Stimulated activated memory B cell treated with anti-CD40 and anti-IgM and Interleukin-4, amounts not matched to agents 10 μg/mL and 1 μg/mL and 100 μg/mL, for 72 hours (primary cell): ENCODE data around the gene HEXD.

Experiments used
- ATAC-seq: fragments of 150-1000 bp; cut with Tn5 transposase; 2 replicates; pipeline ENCODE4 v1.10.0; 2021
- H3K27ac Mint-ChIP-seq: one replicate; pipeline ENCODE4 v1.8.0; 2022; ENCODE audit warnings: mild to moderate bottlenecking, mixed read lengths
- H3K27me3 Mint-ChIP-seq: one replicate; pipeline ENCODE4 v1.8.0; 2022; ENCODE audit warnings: mixed read lengths
- H3K36me3 Mint-ChIP-seq: one replicate; pipeline ENCODE4 v1.8.0; 2022; ENCODE audit warnings: mixed read lengths
- H3K4me1 Mint-ChIP-seq: one replicate; pipeline ENCODE4 v1.8.0; 2022; ENCODE audit warnings: mixed read lengths
- H3K4me3 Mint-ChIP-seq: one replicate; pipeline ENCODE4 v1.8.0; 2022; ENCODE audit warnings: mild to moderate bottlenecking, moderate library complexity, mixed read lengths
- H3K9me3 Mint-ChIP-seq: one replicate; pipeline ENCODE4 v1.8.0; 2022; ENCODE audit warnings: mixed read lengths

The HEXD gene

DNA sequence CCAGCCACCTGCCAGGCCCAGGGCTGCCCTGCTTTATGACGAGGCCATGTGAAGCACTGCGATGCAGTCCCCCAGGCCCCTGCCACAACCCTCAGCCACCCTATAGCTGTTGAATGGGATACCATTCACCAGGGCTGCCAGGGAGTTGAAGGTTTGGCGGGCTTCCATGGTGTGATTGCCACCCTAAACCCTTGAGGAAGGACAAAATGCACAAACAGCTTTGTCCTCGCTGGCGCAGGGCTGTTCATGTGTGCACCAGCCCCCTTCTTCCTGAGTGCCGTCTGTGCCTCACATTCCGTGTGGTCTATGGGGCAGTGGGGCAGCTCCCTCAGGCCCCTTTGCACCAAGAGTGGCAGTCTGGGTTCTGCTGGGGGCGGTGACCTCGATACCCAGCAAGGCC lies 65.7 kb downstream of the HEXD start:
- ATAC-seq: no peak
- H3K27me3 Mint-ChIP-seq: no peaks in the 10 kb centered on the region
- H3K36me3 Mint-ChIP-seq: peaks cover 68% of the 10 kb centered on the region
- H3K27ac Mint-ChIP-seq: no peak overlapping the region
- H3K4me3 Mint-ChIP-seq: no peak overlapping the region
- H3K9me3 Mint-ChIP-seq: no peaks in the 10 kb centered on the region
- H3K4me1 Mint-ChIP-seq: peaks cover 11% of the 10 kb centered on the region

DNA sequence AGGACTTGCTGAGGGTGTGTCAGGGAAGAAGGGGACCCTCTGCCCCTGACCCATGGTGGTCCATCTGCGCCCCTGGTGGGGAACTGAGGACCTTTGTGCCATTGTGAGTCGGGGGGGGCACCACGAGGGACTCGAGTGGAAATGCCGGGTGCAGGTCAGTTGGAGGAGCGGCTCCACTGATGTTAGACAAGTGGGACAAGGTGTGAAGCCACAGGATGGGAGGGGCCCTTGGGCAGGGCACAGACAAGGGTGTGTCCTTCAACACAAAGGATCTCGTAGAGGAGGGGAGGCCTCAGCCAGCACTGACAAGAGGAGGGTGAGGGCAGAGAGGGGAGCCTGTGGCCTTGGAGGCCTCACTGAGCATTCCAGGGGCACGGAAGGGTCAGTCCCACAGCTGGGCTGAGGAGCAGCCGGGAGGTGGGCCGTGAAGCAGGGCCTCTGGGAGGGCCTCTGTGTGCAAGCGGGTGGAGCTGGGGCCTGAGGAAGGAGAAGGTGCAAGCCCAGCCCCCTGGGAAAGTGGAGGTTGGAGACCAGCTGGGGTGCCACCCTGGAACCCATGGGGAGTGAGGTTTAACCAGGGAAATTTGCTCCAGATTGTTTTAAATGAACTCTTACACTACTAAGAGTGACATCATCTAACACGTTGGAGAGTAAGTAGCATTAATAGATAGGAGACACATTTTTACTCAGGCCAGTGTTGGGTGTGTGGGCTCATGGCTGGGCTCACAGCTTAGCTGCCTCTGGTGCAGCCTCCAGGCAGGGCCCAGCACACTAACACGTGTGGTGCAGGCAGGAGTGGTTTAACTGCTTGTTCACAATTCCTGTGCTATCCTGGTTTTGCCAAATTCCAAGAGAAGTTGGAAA lies 68.3 kb downstream of the HEXD start:
- H3K36me3 Mint-ChIP-seq: peaks cover 50% of the 10 kb centered on the region
- H3K9me3 Mint-ChIP-seq: no peaks in the 10 kb centered on the region
- H3K4me1 Mint-ChIP-seq: peaks cover 6% of the 10 kb centered on the region
- no peaks in the 10 kb centered on the region for H3K27me3 Mint-ChIP-seq
- no peak overlapping the region for H3K4me3 Mint-ChIP-seq
- H3K27ac Mint-ChIP-seq: peak overlapping the region; percentile 72
- ATAC-seq: no peak

DNA sequence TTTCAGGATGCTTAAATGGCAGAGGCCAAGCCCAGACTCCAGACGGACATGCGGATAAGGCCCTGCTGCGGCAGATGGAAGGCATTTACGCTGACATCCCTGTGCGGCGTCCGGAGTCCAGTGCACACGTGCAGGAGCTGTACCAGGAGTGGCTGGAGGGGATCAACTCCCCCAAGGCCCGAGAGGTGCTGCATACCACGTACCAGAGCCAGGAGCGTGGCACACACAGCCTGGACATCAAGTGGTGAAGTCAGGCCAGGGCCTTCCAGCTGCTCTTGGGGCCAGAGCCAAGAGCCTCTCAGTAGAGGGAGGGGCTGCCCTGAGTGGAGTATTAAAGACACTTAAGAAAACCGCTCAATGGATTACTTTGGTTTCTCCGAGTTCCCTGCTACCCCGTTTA lies 69.8 kb downstream of the HEXD start:
- Mint-ChIP-seq H3K4me1 (peaks cover 6% of the 10 kb centered on the region), H3K27me3 (no peaks in the 10 kb centered on the region), H3K27ac (no peak overlapping the region), H3K9me3 (no peaks in the 10 kb centered on the region), H3K36me3 (peaks cover 43% of the 10 kb centered on the region), H3K4me3 (no peak overlapping the region)
- ATAC-seq: no peak

DNA sequence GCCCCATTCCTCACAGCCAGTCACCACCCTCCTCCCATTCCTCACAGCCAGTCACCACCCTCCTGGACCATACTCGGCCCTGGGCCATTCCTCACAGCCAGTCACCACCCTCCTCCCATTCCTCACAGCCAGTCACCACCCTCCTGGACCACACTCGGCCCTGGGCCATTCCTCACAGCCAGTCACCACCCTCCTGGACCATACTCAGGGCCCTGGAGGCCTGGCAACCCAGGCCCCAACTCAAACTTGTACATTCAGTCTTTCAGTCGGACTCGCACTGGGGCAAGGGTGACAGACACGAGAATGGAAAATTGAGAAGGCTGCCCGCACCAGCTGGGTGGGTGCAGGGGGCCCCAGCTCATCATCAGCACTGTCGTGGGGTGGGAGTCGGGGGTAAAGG lies 71.0 kb downstream of the HEXD start:
- no peak for ATAC-seq
- Mint-ChIP-seq H3K27me3 (no peaks in the 10 kb centered on the region), H3K9me3 (no peaks in the 10 kb centered on the region), H3K4me3 (no peak overlapping the region), H3K36me3 (peaks cover 36% of the 10 kb centered on the region), H3K4me1 (peaks cover 16% of the 10 kb centered on the region), H3K27ac (no peak overlapping the region)

DNA sequence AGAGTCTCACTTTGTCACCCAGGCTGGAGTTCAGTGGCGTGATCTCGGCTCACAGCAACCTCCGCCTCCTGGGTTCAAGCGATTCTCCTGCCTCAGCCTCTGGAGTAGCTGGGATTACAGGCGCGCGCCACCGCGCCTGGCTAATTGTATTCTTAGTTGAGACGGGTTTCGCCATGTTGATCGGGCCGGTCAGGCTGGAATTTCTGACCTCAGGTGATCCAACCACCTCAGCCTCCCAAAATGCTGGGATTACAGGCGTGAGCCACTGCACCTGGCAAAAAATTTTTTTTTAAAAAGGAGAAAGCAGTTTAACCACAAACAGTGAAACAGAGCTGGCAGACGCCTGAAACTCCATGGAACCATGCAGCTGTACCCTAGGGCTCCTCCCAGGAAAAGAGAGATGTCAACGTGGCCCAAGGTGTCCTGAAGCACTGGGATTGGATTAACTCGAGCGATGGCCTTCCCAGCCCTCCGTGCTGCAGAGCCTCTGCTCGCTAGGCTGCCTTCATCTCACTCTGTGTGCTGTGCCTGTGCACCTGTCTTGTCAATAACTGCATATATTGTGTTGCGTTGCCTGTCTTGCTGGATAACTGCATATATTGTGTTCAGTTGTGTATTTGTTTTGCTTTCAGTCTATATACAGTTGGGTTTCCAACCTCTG lies 71.8 kb downstream of the HEXD start:
- peak overlapping the region; percentile 35 for H3K27ac Mint-ChIP-seq
- no peaks in the 10 kb centered on the region for H3K9me3 Mint-ChIP-seq
- no peaks in the 10 kb centered on the region for H3K27me3 Mint-ChIP-seq
- H3K4me1 Mint-ChIP-seq: peaks cover 25% of the 10 kb centered on the region
- peaks cover 31% of the 10 kb centered on the region for H3K36me3 Mint-ChIP-seq
- no peak overlapping the region for H3K4me3 Mint-ChIP-seq
- no peak for ATAC-seq

DNA sequence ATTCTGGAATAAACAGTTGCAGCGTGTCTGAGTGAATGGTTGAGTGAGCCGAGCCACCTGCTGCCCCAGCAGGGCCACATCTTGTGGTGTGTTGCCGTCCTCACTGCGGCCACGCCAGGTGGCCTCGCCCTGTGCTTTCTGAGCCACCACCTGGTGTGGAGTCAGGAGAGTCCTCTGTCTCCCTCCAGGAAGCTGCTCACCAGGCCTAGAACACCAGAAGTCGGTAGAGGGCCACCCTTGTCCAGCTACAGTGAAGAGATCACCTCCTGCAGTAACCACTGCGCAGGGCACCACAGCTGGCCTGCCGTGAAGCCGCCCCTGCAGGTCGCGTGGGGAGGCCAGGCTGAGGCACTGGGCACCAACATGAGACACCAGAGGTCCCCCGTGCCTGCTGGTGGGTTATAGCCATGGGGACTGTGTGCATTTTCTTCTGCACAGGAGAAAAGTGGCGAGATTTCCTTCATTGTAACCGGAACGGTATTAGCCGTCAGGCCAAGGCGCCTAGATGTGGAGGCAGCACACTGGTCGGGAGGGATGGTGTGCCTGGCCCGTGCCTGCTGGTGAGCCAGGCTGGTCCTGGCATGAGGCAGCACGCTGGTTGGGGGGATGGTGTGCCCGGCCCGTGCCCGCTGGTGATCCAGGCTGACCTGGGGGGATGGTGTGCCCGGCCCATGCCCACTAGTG lies 72.5 kb downstream of the HEXD start:
- Mint-ChIP-seq H3K27ac (peak overlapping the region; percentile 35), H3K36me3 (peaks cover 25% of the 10 kb centered on the region), H3K27me3 (no peaks in the 10 kb centered on the region), H3K4me3 (no peak overlapping the region), H3K4me1 (peaks cover 26% of the 10 kb centered on the region), H3K9me3 (no peaks in the 10 kb centered on the region)
- ATAC-seq: no peak

DNA sequence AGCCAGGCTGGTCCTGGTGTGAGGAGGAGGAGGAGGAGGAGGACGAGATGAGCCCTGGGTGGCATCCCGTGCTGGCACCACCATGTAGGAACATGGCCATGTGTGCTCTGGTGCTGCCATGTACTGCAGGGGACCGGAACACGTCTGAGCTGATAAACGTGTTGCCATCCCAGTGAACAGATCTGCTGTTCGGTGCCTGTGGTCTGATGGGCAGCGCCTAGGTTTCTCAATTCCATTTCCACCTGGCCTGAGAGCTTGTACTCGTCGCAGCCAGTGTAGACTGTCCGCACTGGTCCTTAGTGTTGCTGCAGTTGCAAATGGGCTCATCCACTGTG lies 73.0 kb downstream of the HEXD start:
- ATAC-seq: no peak
- H3K36me3 Mint-ChIP-seq: peaks cover 20% of the 10 kb centered on the region
- H3K4me3 Mint-ChIP-seq: no peak overlapping the region
- H3K27me3 Mint-ChIP-seq: no peaks in the 10 kb centered on the region
- H3K4me1 Mint-ChIP-seq: peaks cover 29% of the 10 kb centered on the region
- H3K9me3 Mint-ChIP-seq: no peaks in the 10 kb centered on the region
- no peak overlapping the region for H3K27ac Mint-ChIP-seq

DNA sequence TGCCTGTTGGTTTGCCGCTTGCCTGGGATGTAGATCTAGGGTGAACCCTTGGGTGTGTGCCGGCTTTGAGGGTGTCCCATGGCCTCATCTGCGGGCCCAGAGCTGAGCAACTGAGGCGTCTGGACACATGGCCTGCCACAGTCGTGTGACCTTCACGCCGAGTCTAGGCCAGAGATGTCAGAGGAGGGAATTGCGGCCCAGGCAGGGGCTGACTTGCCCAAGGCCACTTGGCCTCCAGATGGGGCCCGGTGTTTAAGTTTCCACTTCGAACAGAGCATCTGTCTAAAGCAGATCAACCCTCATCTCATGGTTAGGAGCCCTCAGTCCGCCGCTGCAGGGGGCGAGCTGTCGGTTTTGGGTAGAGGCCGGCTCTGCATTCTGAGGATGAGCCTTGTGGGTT lies 73.4 kb downstream of the HEXD start:
- peaks cover 16% of the 10 kb centered on the region for H3K36me3 Mint-ChIP-seq
- no peak overlapping the region for H3K27ac Mint-ChIP-seq
- H3K27me3 Mint-ChIP-seq: no peaks in the 10 kb centered on the region
- ATAC-seq: no peak
- H3K4me3 Mint-ChIP-seq: no peak overlapping the region
- H3K9me3 Mint-ChIP-seq: no peaks in the 10 kb centered on the region
- H3K4me1 Mint-ChIP-seq: peaks cover 28% of the 10 kb centered on the region
